ENCODE results near the gene FHL2. TPM values are rescaled to one million over a fixed set of nuclear protein-coding genes. Genes with fewer than 3 reads are reported as not detected.

The FHL2 gene
- total and polyA plus RNA-seq, 9 of the 15 experiments (the other 6 are each of a cell fraction or from before 2014, with no cell fraction given), result 7.5 to 33.1 (median 23.9) TPM

DNA sequence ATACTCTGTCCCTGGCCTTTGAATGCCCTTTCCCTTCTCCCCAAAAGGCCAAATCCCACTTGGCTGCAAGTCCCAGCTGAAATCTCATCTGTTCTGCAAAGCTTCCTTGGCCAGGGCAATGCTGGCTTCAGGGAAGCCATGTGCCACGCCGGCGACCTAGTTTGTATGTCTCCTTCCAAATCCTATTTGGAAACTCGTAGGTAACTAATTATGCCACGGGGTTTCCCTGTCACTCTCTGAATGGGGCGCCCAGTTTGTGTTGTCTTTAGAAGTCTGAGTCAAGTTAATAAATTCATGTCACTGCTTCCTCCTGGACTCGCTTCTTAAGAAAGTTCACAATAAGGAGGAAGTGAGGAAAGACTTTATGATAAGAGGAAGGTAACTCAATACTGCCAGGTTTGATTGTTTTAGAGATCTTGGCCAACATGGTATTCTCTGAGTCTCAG lies 19.1 kb downstream of the FHL2 start:
- Histone ChIP-seq H3K79me2 (ENCODE audit: control insufficient read depth, insufficient read depth, low read length) (no peaks in the 10 kb centered on the region), H3K27me3 (ENCODE audit: control insufficient read depth in 2 of 2, insufficient read depth in 2 of 2, low read length in 2 of 2) (no peaks in the 10 kb centered on the region), H3K9me1 (ENCODE audit: control insufficient read depth, insufficient read depth, low read length) (no peaks in the 10 kb centered on the region), H3K27ac (ENCODE audit: extremely low read depth, low read depth, low read length) (no peak overlapping the region; the same call in 2 of the 3 replicates), H3K4me1 (replicated peaks in 1 of 2; ENCODE audit: control insufficient read depth in 2 of 2, insufficient read depth in 2 of 2, low read length in 2 of 2) (peaks cover 0 to 20% of the 10 kb centered on the region in 2 experiments; a peak in 3 of 5 replicates), H3K4me3 (no peak overlapping the region), H3K9me3 (replicated peaks; ENCODE audit: control insufficient read depth, insufficient read depth, low read depth, low read length) (no peaks in the 10 kb centered on the region), H3K9ac (ENCODE audit: insufficient read depth in 1 of 2, low read depth in 2 of 2, low read length in 2 of 2) (no peak overlapping the region), H2AFZ (ENCODE audit: low read depth, low read length) (no peak overlapping the region), H3K4me2 (ENCODE audit: insufficient read depth, low read length) (no peak overlapping the region; the same call in 1 of the 2 replicates), H3K36me3 (ENCODE audit: control insufficient read depth, insufficient read depth, low read length) (peaks cover 55% of the 10 kb centered on the region; the same call in 2 of the 3 replicates), H4K20me1 (replicated peaks; ENCODE audit: control insufficient read depth, insufficient read depth, low read length) (no peaks in the 10 kb centered on the region)
- POLR2A ChIA-PET, result interaction anchor here (0.7 to 2.4 kb wide), 4 partner anchors 10 to 144 kb away, joined by 3 to 7 read pairs (median 4); no protein-coding TSS in a partner anchor
- DNase-seq (ENCODE audit: extremely low read depth in 1 of 4, low spot score in 3 of 4), result no peak
- intact Hi-C loops (cut with micrococcal nuclease) (loop anchor here (2.0 kb wide), 1 partner anchor 141 kb away; no protein-coding TSS in a partner anchor), in situ Hi-C loops (cut with MboI) (no loop called here)
- 72% methylated on average over 7 of the region's 7 CpGs for WGBS (ENCODE audit: insufficient coverage, low coverage, missing lambda C conversion rate)
- TF ChIP-seq ZEB2 (IDR thresholded peaks at IDR 0.05), result 0 out of 2 replicates have a peak, but pooled peaks have one; percentile 21
- no peak for TF ChIP-seq IFI16 (CRISPR knock-in tag; IDR thresholded peaks at IDR 0.05)
- no peak for TF ChIP-seq BCL6 (CRISPR knock-in tag; IDR thresholded peaks at IDR 0.05)
- no peak for ATAC-seq
- BruUV-seq (replicated peaks), result no TSS peak
- CTCF ChIA-PET (ENCODE audit: low intra/inter-chr PET ratio), result interaction anchor here (1.7 kb wide), 1 partner anchor 141 kb away, joined by 6 read pairs; no protein-coding TSS in a partner anchor
- no peak for FAIRE-seq

DNA sequence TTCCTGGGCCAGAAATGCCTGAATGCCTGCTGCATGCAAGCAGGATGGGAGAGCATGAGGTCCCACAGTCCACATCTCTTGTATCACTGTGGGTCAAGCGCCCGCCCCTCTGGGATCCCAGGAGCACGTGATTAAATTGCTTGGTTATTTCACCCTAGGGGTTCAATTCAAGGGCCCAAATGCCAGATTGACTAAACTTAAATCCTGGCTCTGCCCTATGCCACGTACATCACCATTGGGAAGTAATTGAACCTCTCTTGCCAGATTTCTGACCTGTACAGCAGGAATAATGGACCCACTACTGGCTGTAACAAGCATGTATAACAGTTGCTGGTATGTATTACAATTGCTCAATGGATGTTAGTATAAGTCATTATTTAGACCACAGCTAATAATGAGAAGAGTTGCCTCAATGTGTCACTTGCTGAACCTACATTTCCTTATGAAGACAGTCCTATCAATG lies 19.9 kb downstream of the FHL2 start:
- intact Hi-C loops (cut with micrococcal nuclease), result loop anchor here (2.0 kb wide), 1 partner anchor 142 kb away; no protein-coding TSS in a partner anchor
- Histone ChIP-seq H3K4me1 (replicated peaks in 1 of 2; ENCODE audit: control insufficient read depth in 2 of 2, insufficient read depth in 2 of 2, low read length in 2 of 2) (peaks cover 0 to 20% of the 10 kb centered on the region in 2 experiments; a peak in 3 of 5 replicates), H3K27me3 (ENCODE audit: control insufficient read depth in 2 of 2, insufficient read depth in 2 of 2, low read length in 2 of 2) (no peaks in the 10 kb centered on the region), H3K9me1 (ENCODE audit: control insufficient read depth, insufficient read depth, low read length) (no peaks in the 10 kb centered on the region), H3K36me3 (ENCODE audit: control insufficient read depth, insufficient read depth, low read length) (peaks cover 48% of the 10 kb centered on the region; the same call in 2 of the 3 replicates), H3K9me3 (replicated peaks; ENCODE audit: control insufficient read depth, insufficient read depth, low read depth, low read length) (no peaks in the 10 kb centered on the region), H3K79me2 (ENCODE audit: control insufficient read depth, insufficient read depth, low read length) (no peaks in the 10 kb centered on the region), H3K27ac (ENCODE audit: extremely low read depth, low read depth, low read length) (no peak overlapping the region), H2AFZ (ENCODE audit: low read depth, low read length) (no peak overlapping the region), H3K9ac (ENCODE audit: insufficient read depth in 1 of 2, low read depth in 2 of 2, low read length in 2 of 2) (no peak overlapping the region), H3K4me2 (ENCODE audit: insufficient read depth, low read length) (no peak overlapping the region), H4K20me1 (replicated peaks; ENCODE audit: control insufficient read depth, insufficient read depth, low read length) (no peaks in the 10 kb centered on the region), H3K4me3 (no peak overlapping the region)
- no TSS peak for BruUV-seq (replicated peaks)
- ChIA-PET POLR2A (interaction anchor here (0.7 to 2.4 kb wide), 3 partner anchors 11 to 145 kb away, joined by 3 to 7 read pairs (median 3); no protein-coding TSS in a partner anchor), CTCF (ENCODE audit: low intra/inter-chr PET ratio) (interaction anchor here (1.9 kb wide), 1 partner anchor 142 kb away, joined by 18 read pairs; no protein-coding TSS in a partner anchor)
- in situ Hi-C loops (cut with MboI), result no loop called here
- TF ChIP-seq HOXB6 (CRISPR knock-in tag; IDR thresholded peaks at IDR 0.05; ENCODE audit: borderline replicate concordance) (no peak), SMAD1 (IDR thresholded peaks at IDR 0.05; ENCODE audit: low read depth, low read length, partially characterized antibody) (no peak), STAG1 (CRISPR knock-in tag; IDR thresholded peaks at IDR 0.05; ENCODE audit: borderline replicate concordance) (no peak), FOXA1 (IDR thresholded peaks at IDR 0.05; ENCODE audit: borderline replicate concordance) (no peak), POLR2B (IDR thresholded peaks at IDR 0.05; ENCODE audit: low read depth, partially characterized antibody) (no peak), DACH1 (IDR thresholded peaks at IDR 0.05; ENCODE audit: partially characterized antibody) (no peak)
- TF ChIP-seq, protein P1, sequence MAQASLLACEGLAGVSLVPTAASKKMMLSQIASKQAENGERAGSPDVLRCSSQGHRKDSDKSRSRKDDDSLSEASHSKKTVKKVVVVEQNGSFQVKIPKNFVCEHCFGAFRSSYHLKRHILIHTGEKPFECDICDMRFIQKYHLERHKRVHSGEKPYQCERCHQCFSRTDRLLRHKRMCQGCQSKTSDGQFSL (CRISPR knock-in tag; IDR thresholded peaks at IDR 0.05), result no peak
- TF ChIP-seq, protein P1 (tag; IDR thresholded peaks at IDR 0.05), result no peak
- TF ChIP-seq, protein P2, sequence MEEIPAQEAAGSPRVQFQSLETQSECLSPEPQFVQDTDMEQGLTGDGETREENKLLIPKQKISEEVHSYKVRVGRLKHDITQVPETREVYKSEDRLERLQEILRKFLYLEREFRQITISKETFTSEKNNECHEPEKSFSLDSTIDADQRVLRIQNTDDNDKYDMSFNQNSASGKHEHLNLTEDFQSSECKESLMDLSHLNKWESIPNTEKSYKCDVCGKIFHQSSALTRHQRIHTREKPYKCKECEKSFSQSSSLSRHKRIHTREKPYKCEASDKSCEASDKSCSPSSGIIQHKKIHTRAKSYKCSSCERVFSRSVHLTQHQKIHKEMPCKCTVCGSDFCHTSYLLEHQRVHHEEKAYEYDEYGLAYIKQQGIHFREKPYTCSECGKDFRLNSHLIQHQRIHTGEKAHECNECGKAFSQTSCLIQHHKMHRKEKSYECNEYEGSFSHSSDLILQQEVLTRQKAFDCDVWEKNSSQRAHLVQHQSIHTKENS (CRISPR knock-in tag; IDR thresholded peaks at IDR 0.05), result no peak
- 93% methylated on average over 4 of the region's 4 CpGs for whole genome bisulfite sequencing (ENCODE audit: insufficient coverage, low coverage, missing lambda C conversion rate)
- DNase-seq (ENCODE audit: extremely low read depth in 1 of 4, low spot score in 3 of 4) (no peak), FAIRE-seq (no peak), ATAC-seq (no peak)
